ENCODE data around the gene UVRAG. TPM values are rescaled to one million over a fixed set of nuclear protein-coding genes. Genes with fewer than 3 reads are reported as not detected.

UVRAG gene
- total RNA-seq, 1 donor = 28.2 TPM

DNA sequence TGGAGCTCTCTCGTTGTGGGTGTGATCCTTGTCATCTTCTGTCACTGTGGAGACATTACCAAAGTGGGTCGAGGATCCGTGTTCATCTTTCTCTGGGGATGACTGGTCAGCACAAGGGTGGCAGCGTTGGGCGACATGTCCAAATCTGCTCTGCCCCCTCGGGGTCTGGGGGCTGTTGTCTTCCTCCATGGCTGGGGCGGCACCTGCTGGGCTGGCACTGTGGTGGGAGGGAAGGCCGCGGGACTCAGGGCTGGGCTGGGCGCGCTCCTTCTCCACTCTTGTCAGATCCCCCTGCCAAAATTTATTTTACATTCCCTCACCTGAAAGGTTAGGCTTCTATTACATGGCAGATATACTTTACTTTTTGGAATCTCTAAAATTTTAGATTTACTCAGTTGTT is 96.4 kb downstream of the UVRAG start:
- DNase-seq (ENCODE audit: insufficient read length, low spot score, missing footprints) = no peak
- no peak overlapping the region for H3K4me2 ChIP-seq (ENCODE audit: insufficient read depth, low read length)
- H3K36me3 ChIP-seq (ENCODE audit: insufficient read depth, low read length) = no peaks in the 10 kb centered on the region
- TF ChIP-seq, protein P1, sequence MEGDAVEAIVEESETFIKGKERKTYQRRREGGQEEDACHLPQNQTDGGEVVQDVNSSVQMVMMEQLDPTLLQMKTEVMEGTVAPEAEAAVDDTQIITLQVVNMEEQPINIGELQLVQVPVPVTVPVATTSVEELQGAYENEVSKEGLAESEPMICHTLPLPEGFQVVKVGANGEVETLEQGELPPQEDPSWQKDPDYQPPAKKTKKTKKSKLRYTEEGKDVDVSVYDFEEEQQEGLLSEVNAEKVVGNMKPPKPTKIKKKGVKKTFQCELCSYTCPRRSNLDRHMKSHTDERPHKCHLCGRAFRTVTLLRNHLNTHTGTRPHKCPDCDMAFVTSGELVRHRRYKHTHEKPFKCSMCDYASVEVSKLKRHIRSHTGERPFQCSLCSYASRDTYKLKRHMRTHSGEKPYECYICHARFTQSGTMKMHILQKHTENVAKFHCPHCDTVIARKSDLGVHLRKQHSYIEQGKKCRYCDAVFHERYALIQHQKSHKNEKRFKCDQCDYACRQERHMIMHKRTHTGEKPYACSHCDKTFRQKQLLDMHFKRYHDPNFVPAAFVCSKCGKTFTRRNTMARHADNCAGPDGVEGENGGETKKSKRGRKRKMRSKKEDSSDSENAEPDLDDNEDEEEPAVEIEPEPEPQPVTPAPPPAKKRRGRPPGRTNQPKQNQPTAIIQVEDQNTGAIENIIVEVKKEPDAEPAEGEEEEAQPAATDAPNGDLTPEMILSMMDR (IDR thresholded peaks at IDR 0.05; ENCODE audit: extremely low read depth, low read depth, low read length) = no peak
- H3K4me1 ChIP-seq (ENCODE audit: insufficient read depth, low read length) = no peaks in the 10 kb centered on the region
- no peak overlapping the region for H3K27ac ChIP-seq (ENCODE audit: low read depth, low read length)
- peaks cover 13% of the 10 kb centered on the region for H4K20me1 ChIP-seq (ENCODE audit: insufficient read depth, low read length)
- no peak overlapping the region for H2AFZ ChIP-seq (ENCODE audit: low read length)
- H3K79me2 ChIP-seq (ENCODE audit: insufficient read depth, low read length) = peaks cover 21% of the 10 kb centered on the region
- H3K4me3 ChIP-seq (ENCODE audit: insufficient read depth, low read length) = no peak overlapping the region
- no peaks in the 10 kb centered on the region for H3K27me3 ChIP-seq (ENCODE audit: insufficient read depth, low read length)
- H3K9me3 ChIP-seq (ENCODE audit: low read depth, low read length) = no peaks in the 10 kb centered on the region

DNA sequence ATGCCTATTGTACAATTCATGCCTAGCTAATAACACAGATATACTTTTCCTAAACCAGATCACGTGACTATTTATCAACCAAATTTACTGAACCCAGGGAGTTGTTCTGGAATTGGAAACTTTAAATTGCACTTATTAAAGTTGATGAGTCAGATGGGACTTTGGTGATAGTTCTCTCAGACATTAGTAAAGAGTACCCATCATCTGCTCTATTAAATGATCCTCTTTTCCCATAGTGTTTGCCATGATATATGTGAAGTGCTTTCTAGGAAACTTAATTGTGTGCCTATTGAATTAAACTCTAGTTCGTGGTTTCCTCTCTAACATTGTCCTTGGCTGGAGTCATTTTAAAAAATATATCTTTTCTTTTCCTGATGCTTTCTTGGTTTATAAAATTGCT is 99.0 kb downstream of the UVRAG start:
- DNase-seq (ENCODE audit: insufficient read length, low spot score, missing footprints) = peak; percentile 51
- TF ChIP-seq, protein P1 (IDR thresholded peaks at IDR 0.05; ENCODE audit: extremely low read depth, low read depth, low read length) = no peak
- Histone ChIP-seq H3K4me1 (ENCODE audit: insufficient read depth, low read length) (no peaks in the 10 kb centered on the region), H3K27me3 (ENCODE audit: insufficient read depth, low read length) (no peaks in the 10 kb centered on the region), H3K4me2 (ENCODE audit: insufficient read depth, low read length) (no peak overlapping the region), H3K9me3 (ENCODE audit: low read depth, low read length) (no peaks in the 10 kb centered on the region), H3K36me3 (ENCODE audit: insufficient read depth, low read length) (no peaks in the 10 kb centered on the region), H2AFZ (ENCODE audit: low read length) (no peak overlapping the region), H3K4me3 (ENCODE audit: insufficient read depth, low read length) (no peak overlapping the region), H4K20me1 (ENCODE audit: insufficient read depth, low read length) (peaks cover 13% of the 10 kb centered on the region), H3K79me2 (ENCODE audit: insufficient read depth, low read length) (peaks cover 10% of the 10 kb centered on the region), H3K27ac (ENCODE audit: low read depth, low read length) (no peak overlapping the region)

DNA sequence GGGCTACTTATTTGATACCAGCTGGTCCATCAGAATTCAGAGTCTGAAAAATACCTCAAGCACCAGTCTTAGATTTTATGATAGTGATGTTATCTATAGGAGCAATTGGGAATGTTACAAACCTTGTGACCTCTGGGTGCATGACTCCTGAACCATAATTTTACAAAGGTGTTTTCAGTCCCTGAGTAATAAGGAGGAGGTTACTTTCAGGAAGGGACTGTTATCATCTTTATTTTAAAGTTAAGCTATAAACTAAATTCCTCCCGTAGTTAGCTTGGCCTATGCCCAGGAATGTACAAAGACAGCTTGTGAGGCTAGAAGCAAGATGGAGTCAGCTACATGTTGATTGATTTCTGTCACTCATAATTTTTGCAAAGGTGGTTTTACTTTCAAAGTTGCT is 101.9 kb downstream of the UVRAG start:
- H3K4me2 ChIP-seq (ENCODE audit: insufficient read depth, low read length) = no peak overlapping the region
- H3K4me3 ChIP-seq (ENCODE audit: insufficient read depth, low read length) = no peak overlapping the region
- no peak overlapping the region for H2AFZ ChIP-seq (ENCODE audit: low read length)
- TF ChIP-seq, protein P1 (IDR thresholded peaks at IDR 0.05; ENCODE audit: extremely low read depth, low read depth, low read length) = no peak
- no peaks in the 10 kb centered on the region for H4K20me1 ChIP-seq (ENCODE audit: insufficient read depth, low read length)
- H3K79me2 ChIP-seq (ENCODE audit: insufficient read depth, low read length) = no peaks in the 10 kb centered on the region
- no peaks in the 10 kb centered on the region for H3K4me1 ChIP-seq (ENCODE audit: insufficient read depth, low read length)
- no peaks in the 10 kb centered on the region for H3K9me3 ChIP-seq (ENCODE audit: low read depth, low read length)
- no peaks in the 10 kb centered on the region for H3K36me3 ChIP-seq (ENCODE audit: insufficient read depth, low read length)
- H3K27me3 ChIP-seq (ENCODE audit: insufficient read depth, low read length) = no peaks in the 10 kb centered on the region
- no peak for DNase-seq (ENCODE audit: insufficient read length, low spot score, missing footprints)
- H3K27ac ChIP-seq (ENCODE audit: low read depth, low read length) = no peak overlapping the region

DNA sequence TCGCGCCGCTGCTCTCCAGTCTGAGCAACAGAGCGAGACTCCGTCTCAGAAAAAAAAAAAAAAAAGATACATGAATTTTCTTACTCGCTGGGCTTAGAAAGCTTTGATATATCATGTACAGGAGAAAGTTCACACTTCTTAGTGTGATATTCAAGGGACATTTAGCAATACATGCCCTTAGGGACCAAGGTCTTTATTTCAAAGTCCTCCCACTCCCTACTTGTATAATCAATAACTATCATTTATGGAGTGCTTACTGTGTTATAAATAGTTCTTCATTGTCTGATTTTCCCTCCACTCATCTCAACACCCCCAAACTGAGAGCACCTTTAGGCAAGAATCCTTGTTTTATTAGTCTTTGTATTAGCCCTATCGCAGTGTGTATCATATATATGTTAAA is 103.3 kb downstream of the UVRAG start:
- Histone ChIP-seq H3K4me2 (ENCODE audit: insufficient read depth, low read length) (no peak overlapping the region), H3K79me2 (ENCODE audit: insufficient read depth, low read length) (no peaks in the 10 kb centered on the region), H4K20me1 (ENCODE audit: insufficient read depth, low read length) (peaks cover 1% of the 10 kb centered on the region), H3K4me1 (ENCODE audit: insufficient read depth, low read length) (no peaks in the 10 kb centered on the region), H3K4me3 (ENCODE audit: insufficient read depth, low read length) (no peak overlapping the region), H3K27me3 (ENCODE audit: insufficient read depth, low read length) (no peaks in the 10 kb centered on the region), H3K36me3 (ENCODE audit: insufficient read depth, low read length) (no peaks in the 10 kb centered on the region), H3K27ac (ENCODE audit: low read depth, low read length) (no peak overlapping the region), H3K9me3 (ENCODE audit: low read depth, low read length) (no peaks in the 10 kb centered on the region), H2AFZ (ENCODE audit: low read length) (no peak overlapping the region)
- TF ChIP-seq, protein P1 (IDR thresholded peaks at IDR 0.05; ENCODE audit: extremely low read depth, low read depth, low read length) = no peak
- DNase-seq (ENCODE audit: insufficient read length, low spot score, missing footprints) = no peak

Measured in osteoblast (primary cell).